ENCODE results near the gene BAMBI.
"Not testable (repeated sequence)": the region's sequence is repeated elsewhere in the genome, so short reads cannot be mapped to it uniquely, and the experiment has no call there.

BAMBI gene

DNA sequence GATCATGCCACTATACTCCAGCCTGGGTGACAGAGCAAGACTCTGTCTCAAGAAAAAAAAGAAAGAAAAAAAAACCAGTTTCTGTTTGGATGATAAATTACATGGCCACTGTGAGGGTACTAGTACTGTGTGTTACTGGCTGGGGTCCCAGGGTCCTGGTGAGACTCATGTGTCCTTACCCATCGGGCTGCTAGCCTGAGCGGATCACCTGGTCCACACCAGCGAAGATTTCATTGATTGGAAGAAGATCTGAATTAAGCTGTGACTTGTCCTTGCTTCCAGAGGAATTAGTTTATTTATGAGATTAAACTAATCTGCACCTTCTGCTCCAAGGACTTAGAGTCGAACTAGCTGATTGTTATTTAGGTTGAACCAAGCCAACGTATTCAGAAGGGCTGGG is 40.0 kb upstream of the BAMBI start:
- Histone ChIP-seq H3K9me3 (no peaks in the 10 kb centered on the region), H3K4me3 (ENCODE audit: low read depth, low read length) (no peak overlapping the region), H3K36me3 (no peaks in the 10 kb centered on the region), H3K27me3 (no peaks in the 10 kb centered on the region), H3K4me1 (no peaks in the 10 kb centered on the region)
- TF ChIP-seq, protein P1, sequence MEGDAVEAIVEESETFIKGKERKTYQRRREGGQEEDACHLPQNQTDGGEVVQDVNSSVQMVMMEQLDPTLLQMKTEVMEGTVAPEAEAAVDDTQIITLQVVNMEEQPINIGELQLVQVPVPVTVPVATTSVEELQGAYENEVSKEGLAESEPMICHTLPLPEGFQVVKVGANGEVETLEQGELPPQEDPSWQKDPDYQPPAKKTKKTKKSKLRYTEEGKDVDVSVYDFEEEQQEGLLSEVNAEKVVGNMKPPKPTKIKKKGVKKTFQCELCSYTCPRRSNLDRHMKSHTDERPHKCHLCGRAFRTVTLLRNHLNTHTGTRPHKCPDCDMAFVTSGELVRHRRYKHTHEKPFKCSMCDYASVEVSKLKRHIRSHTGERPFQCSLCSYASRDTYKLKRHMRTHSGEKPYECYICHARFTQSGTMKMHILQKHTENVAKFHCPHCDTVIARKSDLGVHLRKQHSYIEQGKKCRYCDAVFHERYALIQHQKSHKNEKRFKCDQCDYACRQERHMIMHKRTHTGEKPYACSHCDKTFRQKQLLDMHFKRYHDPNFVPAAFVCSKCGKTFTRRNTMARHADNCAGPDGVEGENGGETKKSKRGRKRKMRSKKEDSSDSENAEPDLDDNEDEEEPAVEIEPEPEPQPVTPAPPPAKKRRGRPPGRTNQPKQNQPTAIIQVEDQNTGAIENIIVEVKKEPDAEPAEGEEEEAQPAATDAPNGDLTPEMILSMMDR (IDR thresholded peaks at IDR 0.05; ENCODE audit: low read depth, low read length), result no peak
- no peak for DNase-seq

DNA sequence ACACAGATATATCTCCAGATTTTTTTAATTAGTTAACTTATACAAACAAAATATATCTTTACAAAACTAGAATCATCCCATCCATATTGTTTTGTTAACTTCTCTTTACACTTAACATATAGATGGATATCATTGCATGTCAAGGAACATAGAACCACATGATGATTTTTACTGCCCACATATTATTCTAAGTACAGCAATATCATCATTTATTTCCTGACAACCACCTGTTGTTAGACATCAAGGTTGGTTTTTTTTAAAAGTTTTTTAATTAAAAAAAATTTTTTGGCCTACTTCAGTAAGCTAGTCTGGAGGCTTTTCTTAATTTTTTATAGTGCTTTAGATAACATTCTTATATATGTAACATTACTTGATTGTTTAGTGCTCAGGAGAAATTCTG is 38.9 kb upstream of the BAMBI start:
- no peak for DNase-seq
- no peak overlapping the region for H3K4me3 ChIP-seq (ENCODE audit: low read depth, low read length)
- H3K9me3 ChIP-seq, result no peaks in the 10 kb centered on the region
- TF ChIP-seq, protein P1 (IDR thresholded peaks at IDR 0.05; ENCODE audit: low read depth, low read length), result no peak
- H3K27me3 ChIP-seq, result no peaks in the 10 kb centered on the region
- no peaks in the 10 kb centered on the region for H3K4me1 ChIP-seq
- H3K36me3 ChIP-seq, result no peaks in the 10 kb centered on the region

DNA sequence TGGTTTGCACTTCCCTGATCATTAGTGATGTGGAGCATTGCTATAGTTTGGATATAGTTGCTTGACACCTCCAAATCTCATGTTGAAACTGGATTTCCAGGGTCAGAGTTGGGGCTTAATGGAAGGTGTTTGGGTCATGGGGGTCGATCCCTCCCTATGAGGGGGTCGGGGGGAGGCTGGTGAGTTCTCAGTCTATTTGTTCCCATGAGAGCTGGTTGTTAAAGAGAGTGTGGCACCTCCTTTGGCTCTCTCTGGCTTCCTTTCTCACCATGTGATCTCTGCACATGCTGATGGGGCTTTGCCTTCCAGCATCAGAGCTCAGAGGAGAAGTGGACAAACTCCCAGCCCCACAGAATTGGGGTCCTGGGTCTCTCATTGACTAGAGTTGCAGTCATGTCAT is 36.8 kb upstream of the BAMBI start:
- TF ChIP-seq, protein P1 (IDR thresholded peaks at IDR 0.05; ENCODE audit: low read depth, low read length), result no peak
- H3K36me3 ChIP-seq, result no peaks in the 10 kb centered on the region

DNA sequence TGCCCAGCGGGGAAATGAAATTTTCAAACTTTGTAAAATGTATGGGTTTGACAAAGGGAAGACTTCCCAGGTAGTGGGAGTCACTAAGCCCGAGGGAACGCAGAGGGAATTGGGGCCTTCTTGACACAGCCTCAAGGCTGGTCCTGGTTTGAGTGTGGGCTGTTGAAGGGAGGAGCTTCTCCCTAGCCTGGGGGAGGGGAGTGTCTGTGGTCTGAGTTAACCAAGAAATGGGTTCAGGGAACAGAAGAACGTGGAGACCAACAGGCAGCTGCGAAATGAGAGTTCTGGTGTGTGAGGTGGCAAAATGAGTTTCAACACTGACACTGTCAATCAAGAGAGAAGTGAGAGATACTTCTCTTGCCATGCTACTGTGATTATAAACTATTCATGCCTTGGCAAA is 32.7 kb upstream of the BAMBI start:
- Histone ChIP-seq H3K4me3 (ENCODE audit: low read depth, low read length) (no peak overlapping the region), H3K9me3 (no peaks in the 10 kb centered on the region), H3K36me3 (no peaks in the 10 kb centered on the region), H3K27me3 (no peaks in the 10 kb centered on the region), H3K4me1 (no peaks in the 10 kb centered on the region)
- TF ChIP-seq, protein P1 (IDR thresholded peaks at IDR 0.05; ENCODE audit: low read depth, low read length), result no peak
- DNase-seq, result no peak

More for the DNA sequence above, 36.8 kb upstream of the BAMBI start:
- Histone ChIP-seq H3K9me3 (no peaks in the 10 kb centered on the region), H3K4me1 (no peaks in the 10 kb centered on the region), H3K27me3 (no peaks in the 10 kb centered on the region), H3K4me3 (ENCODE audit: low read depth, low read length) (no peak overlapping the region)
- DNase-seq, result no peak

DNA sequence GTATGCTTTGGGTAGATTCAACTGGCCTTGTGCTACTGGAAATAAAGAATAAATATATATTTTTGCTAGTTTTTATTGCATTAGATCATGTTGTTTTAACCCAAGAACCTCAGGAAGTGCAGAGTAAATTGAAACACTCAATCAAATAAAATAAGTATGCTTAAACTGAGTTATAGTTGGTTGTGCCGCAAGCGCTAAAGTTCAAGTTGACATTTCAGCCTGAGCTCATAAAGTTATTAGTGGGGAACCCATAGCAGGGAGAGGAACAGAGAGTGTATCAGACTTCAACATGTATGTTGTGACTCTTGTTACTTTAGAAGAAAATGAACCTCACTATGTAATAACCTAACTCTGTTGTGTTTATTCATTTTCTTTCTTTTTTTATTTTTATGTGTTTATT is 25.2 kb upstream of the BAMBI start:
- H3K4me1 ChIP-seq, result no peaks in the 10 kb centered on the region
- no peaks in the 10 kb centered on the region for H3K36me3 ChIP-seq
- no peak overlapping the region for H3K4me3 ChIP-seq (ENCODE audit: low read depth, low read length)
- TF ChIP-seq, protein P1 (IDR thresholded peaks at IDR 0.05; ENCODE audit: low read depth, low read length), result no peak
- no peak for DNase-seq
- H3K9me3 ChIP-seq, result no peaks in the 10 kb centered on the region
- H3K27me3 ChIP-seq, result no peaks in the 10 kb centered on the region

DNA sequence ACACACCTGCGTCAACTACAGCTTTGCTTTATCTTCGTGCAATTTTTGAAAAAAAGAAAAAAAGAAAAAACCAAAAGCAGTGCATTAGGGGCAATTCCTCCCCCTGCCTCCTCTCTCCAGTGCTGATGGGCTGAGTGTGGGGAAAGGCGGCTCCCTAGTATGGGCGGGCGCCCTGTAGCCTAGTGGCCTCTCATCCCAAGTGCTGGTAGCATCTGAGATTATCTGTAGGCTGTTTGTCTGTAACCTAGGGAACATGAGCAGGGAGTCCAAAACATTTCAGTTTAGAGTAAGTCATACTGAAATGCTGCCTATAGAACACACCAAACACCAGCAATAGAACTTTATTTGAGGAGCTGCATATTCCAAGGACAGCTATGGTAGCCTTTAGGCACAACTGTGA is 24.6 kb upstream of the BAMBI start:
- TF ChIP-seq, protein P1 (IDR thresholded peaks at IDR 0.05; ENCODE audit: low read depth, low read length), result no peak
- DNase-seq, result no peak
- Histone ChIP-seq H3K36me3 (no peaks in the 10 kb centered on the region), H3K4me1 (no peaks in the 10 kb centered on the region), H3K27me3 (no peaks in the 10 kb centered on the region), H3K4me3 (ENCODE audit: low read depth, low read length) (no peak overlapping the region), H3K9me3 (no peaks in the 10 kb centered on the region)

DNA sequence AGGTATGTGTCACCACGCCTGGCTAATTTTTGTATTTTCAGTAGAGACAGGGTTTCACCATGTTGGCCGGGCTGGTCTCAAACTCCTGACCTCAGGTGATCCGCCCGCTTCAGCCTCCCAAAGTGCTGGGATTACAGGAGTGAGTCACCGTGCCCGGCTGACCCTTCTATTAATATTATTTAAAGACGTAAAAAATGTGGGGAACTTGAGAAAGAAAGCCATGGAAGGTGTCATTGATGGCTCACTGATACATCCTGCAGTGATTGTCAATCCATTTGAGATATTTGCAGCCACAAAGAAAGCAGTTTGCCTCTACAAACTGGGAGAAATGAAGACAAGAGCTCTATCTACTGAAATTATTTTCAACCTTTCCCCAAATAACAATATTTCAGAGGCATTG is 18.5 kb upstream of the BAMBI start:
- not testable (repeated sequence) for H3K27me3 ChIP-seq; H3K36me3 ChIP-seq; H3K4me1 ChIP-seq; H3K9me3 ChIP-seq; H3K4me3 ChIP-seq (ENCODE audit: low read depth, low read length); DNase-seq

All from BE2C (cell line).